Endothelial cell of umbilical vein (primary cell): ENCODE results near the gene XKRX. TPM values are rescaled to one million over a fixed set of nuclear protein-coding genes. Genes with fewer than 3 reads are reported as not detected.

Experiments used
- BruUV-seq: library from RNA; stranded (reverse); fragments of 400-500 nt; replicated peaks from 2 replicates; lab custom pipeline; 2021; lab: Mats Ljungman, UMichigan
- CTCF ChIA-PET: fragments of 300-600, 350-600 bp; sonication (Branson Sonifier 250); formaldehyde crosslinking; loops from one replicate; lab custom pipeline; 2021; ENCODE audit warnings: antibody characterized with exemption, inconsistent platforms; lab: Charles Lee
- POLR2A ChIA-PET: fragments of 300-600, 350-600 bp; sonication (Branson Sonifier 250); formaldehyde crosslinking; loops from one replicate; lab custom pipeline; 2021; ENCODE audit warnings: antibody characterized with exemption, inconsistent platforms; lab: Charles Lee
- DNase-seq: peaks from one replicate; pipeline ENCODE4 v3.0.0-alpha.2; 2011; ENCODE audit warnings: low read depth, low spot score
- FAIRE-seq: peaks from 2 replicates; lab custom pipeline; 2011; peaks lifted over from hg19 to GRCh38; lab: Jason Lieb, UNC
- H2AFZ ChIP-seq: 2 replicates; pipeline ENCODE4 v1.6.0; 2012; ENCODE audit warnings: low read depth, low read length, control low read depth, inconsistent platforms
- H3K27ac ChIP-seq: 2 replicates; pipeline ENCODE4 v1.5.1; 2011; ENCODE audit warnings: low read depth, mild to moderate bottlenecking, control low read depth, low read length, moderate library complexity; ENCODE audit not compliant: insufficient read depth
- H3K27me3 ChIP-seq, 2 experiments: 2 replicates each; pipeline versions ENCODE4 v1.6.0 to v1.6.1; 2011; ENCODE audit warnings: low read length in 2 of 2, mixed read lengths in 1 of 2; ENCODE audit not compliant: control insufficient read depth in 2 of 2, insufficient read depth in 2 of 2
- H3K36me3 ChIP-seq, 2 experiments: 2 replicates in 1 of 2; 3 replicates in 1 of 2; pipeline ENCODE4 v1.5.1; 2011; ENCODE audit warnings: low read length in 2 of 2, mild to moderate bottlenecking in 1 of 2, moderate library complexity in 1 of 2; ENCODE audit not compliant: control insufficient read depth in 2 of 2, insufficient read depth in 2 of 2; ENCODE audit errors: extremely low read depth in 1 of 2
- H3K4me1 ChIP-seq: 3 replicates; pipeline ENCODE4 v1.5.1; 2011; ENCODE audit warnings: mild to moderate bottlenecking, low read length; ENCODE audit not compliant: control insufficient read depth, insufficient read depth; ENCODE audit errors: extremely low read depth
- H3K4me2 ChIP-seq: 2 replicates; pipeline ENCODE4 v1.6.1; 2011; ENCODE audit warnings: low read length, control low read depth, mixed read lengths; ENCODE audit not compliant: insufficient read depth
- H3K4me3 ChIP-seq, 3 experiments: fragments of 200-600 bp in 1 of 3; sonication (generic), shearing (Covaris generic) in 1 of 3; replicated peaks in 1 of 3; 2 replicates each; pipeline ENCODE4 v1.5.1; 2011 to 2016; ENCODE audit warnings: control low read depth in 3 of 3, low read length in 3 of 3, mild to moderate bottlenecking in 2 of 3, inconsistent platforms in 1 of 3, low read depth in 1 of 3, moderate library complexity in 1 of 3; ENCODE audit not compliant: insufficient read depth in 1 of 3
- H3K79me2 ChIP-seq: 2 replicates; pipeline ENCODE4 v1.6.0; 2012; ENCODE audit warnings: low read length, inconsistent platforms; ENCODE audit not compliant: control insufficient read depth, insufficient read depth
- H3K9ac ChIP-seq: replicated peaks from 2 replicates; pipeline ENCODE3; 2011; ENCODE audit warnings: low read length, control low read depth; ENCODE audit not compliant: insufficient read depth; ENCODE audit errors: extremely low read depth
- H3K9me1 ChIP-seq: replicated peaks from 3 replicates; pipeline ENCODE4 v1.6.0; 2011; ENCODE audit warnings: mild to moderate bottlenecking, low read length; ENCODE audit not compliant: control insufficient read depth, insufficient read depth; ENCODE audit errors: extremely low read depth
- H3K9me3 ChIP-seq: replicated peaks from 2 replicates; pipeline ENCODE4 v1.5.1; 2012; ENCODE audit warnings: low read length, inconsistent platforms; ENCODE audit not compliant: control insufficient read depth, insufficient read depth
- H4K20me1 ChIP-seq: replicated peaks from 2 replicates; pipeline ENCODE3; 2011; ENCODE audit warnings: mild to moderate bottlenecking, low read length; ENCODE audit not compliant: control insufficient read depth, insufficient read depth; ENCODE audit errors: extremely low read depth
- CTCF ChIP-seq, 2 donors: IDR thresholded peaks; 1 replicate in 1 of 2; 2 replicates in 1 of 2; pipeline ENCODE4 v1.5.1; 2011; ENCODE audit warnings: low read length in 2 of 2, mild to moderate bottlenecking in 2 of 2, moderate library complexity in 2 of 2, control low read depth in 1 of 2, inconsistent platforms in 1 of 2, low read depth in 1 of 2; ENCODE audit not compliant: insufficient read depth in 1 of 2; ENCODE audit errors: extremely low read depth in 1 of 2
- EZH2 ChIP-seq: IDR thresholded peaks from 2 replicates; pipeline ENCODE4 v1.6.1; 2012; ENCODE audit warnings: borderline replicate concordance, low read depth, mild to moderate bottlenecking, moderate library complexity, low read length, inconsistent platforms; ENCODE audit not compliant: severe bottlenecking
- FOS ChIP-seq: IDR thresholded peaks from 2 replicates; pipeline ENCODE4 v1.6.1; 2011; ENCODE audit warnings: mild to moderate bottlenecking, low read length, moderate library complexity, borderline replicate concordance; ENCODE audit not compliant: insufficient read depth
- GATA2 ChIP-seq: IDR thresholded peaks from 2 replicates; pipeline ENCODE4 v1.7.0; 2011; ENCODE audit warnings: low read depth, mild to moderate bottlenecking, moderate library complexity, mixed read lengths, low read length; ENCODE audit not compliant: insufficient read length, insufficient read depth
- JUN ChIP-seq: IDR thresholded peaks from 2 replicates; pipeline ENCODE4 v1.6.1; 2011; ENCODE audit warnings: borderline replicate concordance, low read depth; ENCODE audit not compliant: insufficient read length, insufficient read depth
- MAX ChIP-seq: IDR thresholded peaks from 2 replicates; pipeline ENCODE4 v1.6.1; 2011; ENCODE audit not compliant: insufficient read depth, insufficient read length
- MYC ChIP-seq: IDR thresholded peaks from one replicate; pipeline ENCODE4 v1.6.1; 2011; ENCODE audit warnings: mild to moderate bottlenecking, low read depth, low read length
- POLR2A ChIP-seq: IDR thresholded peaks from 2 replicates; pipeline ENCODE4 v1.6.1; 2012; ENCODE audit warnings: low read depth, mild to moderate bottlenecking, control low read depth, low read length
- POLR2AphosphoS5 ChIP-seq: IDR thresholded peaks from 2 replicates; pipeline ENCODE4 v1.6.1; 2012; ENCODE audit warnings: low read depth, mild to moderate bottlenecking, control low read depth, low read length, moderate library complexity; ENCODE audit not compliant: insufficient read depth
- dilution Hi-C: fragments of 300-500 bp; cut with MboI; formaldehyde crosslinking; loops from one replicate; pipeline ENCODE4 v1.15.0; 2019; ENCODE audit warnings: low sequenced_read_pairs; ENCODE audit not compliant: extremely low pct_ligation_motif_present
- intact Hi-C: fragments of 100-400 bp; cut with micrococcal nuclease; formaldehyde crosslinking; loops from one replicate; pipeline ENCODE4 v1.10.0; 2022
- polyA plus RNA-seq, 4 experiments: library from polyadenylated mRNA; depleted of rRNA in 3 of 4; stranded (reverse) in 3 of 4; unstranded in 1 of 4; fragments of >200 nt; gene quantifications; 2 replicates each; pipeline versions ENCODE4 v1.2.1 to v1.2.3, GENCODE V29; 2011 to 2012; ENCODE audit warnings: missing spikeins in 1 of 4
- total RNA-seq: library from RNA; stranded (reverse); gene quantifications from 2 replicates; pipeline ENCODE4 v1.2.3, GENCODE V29; 2021

The XKRX gene
- total and polyA plus RNA-seq, 2 donors (not counting 3 experiments of a cell fraction or from before 2014, with no cell fraction given): 0.33 to 0.88 TPM

GRCh38 chrX:100880368-100880767 is 48.3 kb downstream of the XKRX start:
- Histone ChIP-seq H3K27me3 (no peaks in the 10 kb centered on the region), H4K20me1 (no peaks in the 10 kb centered on the region), H3K4me2 (no peak overlapping the region), H3K9ac (no peak overlapping the region), H3K79me2 (no peaks in the 10 kb centered on the region), H3K4me3 (no peak overlapping the region), H3K9me3 (no peaks in the 10 kb centered on the region), H3K4me1 (peaks cover 20% of the 10 kb centered on the region), H3K36me3 (no peaks in the 10 kb centered on the region), H2AFZ (no peak overlapping the region), H3K27ac (no peak overlapping the region), H3K9me1 (no peaks in the 10 kb centered on the region)
- FAIRE-seq: no peak
- TF ChIP-seq JUN (no peak), FOS (no peak), POLR2A (no peak), GATA2 (no peak), MAX (no peak), POLR2AphosphoS5 (no peak), EZH2 (no peak), CTCF (IDR thresholded peaks at IDR 0.05; ENCODE audit: extremely low read depth in 1 of 2, insufficient read depth in 1 of 2, low read depth in 1 of 2, low read length in 2 of 2) (no peak), MYC (no peak)
- no peak for DNase-seq
- ChIA-PET CTCF (no interaction called here), POLR2A (no interaction called here)
- intact Hi-C loops: no loop called here
- dilution Hi-C loops: no loop called here
- no TSS peak for BruUV-seq
